GM12875 (cell line): Measurements from ENCODE around the gene TMEM135.
"Not testable (repeated sequence)": the region's sequence is repeated elsewhere in the genome, so short reads cannot be mapped to it uniquely, and the experiment has no call there.

ENCODE experiments used
- H3K4me3 ChIP-seq: one replicate; pipeline ENCODE4 v1.5.1; 2011; ENCODE audit warnings: low read depth, low read length, control low read depth
- TF ChIP-seq, protein P1 (sequence below): IDR thresholded peaks from 2 replicates; pipeline ENCODE4 v1.5.1; 2011; ENCODE audit warnings: low read depth, mild to moderate bottlenecking, control low read depth, inconsistent platforms, low read length, moderate library complexity, borderline replicate concordance; ENCODE audit not compliant: insufficient read depth

TMEM135 gene

DNA sequence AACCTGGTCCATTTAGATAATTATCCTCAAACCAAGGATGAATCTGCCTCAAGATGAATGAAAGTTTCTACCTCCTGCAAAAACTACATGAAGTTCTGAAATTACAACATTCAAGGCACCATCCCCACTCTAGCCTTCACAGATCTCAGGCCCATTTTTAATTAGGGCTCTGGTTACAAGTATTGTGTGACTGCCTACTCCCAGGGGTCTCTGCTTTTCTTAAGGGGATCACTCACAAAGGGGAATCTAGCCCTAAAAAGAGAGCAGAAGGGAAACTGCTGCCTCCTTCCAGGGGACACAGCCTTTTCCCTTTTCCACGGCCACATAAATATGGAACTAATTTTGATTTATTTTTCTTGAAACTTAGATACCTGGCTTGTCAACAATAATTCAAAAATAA is 17.4 kb upstream of the TMEM135 start:
- no peak overlapping the region for H3K4me3 ChIP-seq
- TF ChIP-seq, protein P1, sequence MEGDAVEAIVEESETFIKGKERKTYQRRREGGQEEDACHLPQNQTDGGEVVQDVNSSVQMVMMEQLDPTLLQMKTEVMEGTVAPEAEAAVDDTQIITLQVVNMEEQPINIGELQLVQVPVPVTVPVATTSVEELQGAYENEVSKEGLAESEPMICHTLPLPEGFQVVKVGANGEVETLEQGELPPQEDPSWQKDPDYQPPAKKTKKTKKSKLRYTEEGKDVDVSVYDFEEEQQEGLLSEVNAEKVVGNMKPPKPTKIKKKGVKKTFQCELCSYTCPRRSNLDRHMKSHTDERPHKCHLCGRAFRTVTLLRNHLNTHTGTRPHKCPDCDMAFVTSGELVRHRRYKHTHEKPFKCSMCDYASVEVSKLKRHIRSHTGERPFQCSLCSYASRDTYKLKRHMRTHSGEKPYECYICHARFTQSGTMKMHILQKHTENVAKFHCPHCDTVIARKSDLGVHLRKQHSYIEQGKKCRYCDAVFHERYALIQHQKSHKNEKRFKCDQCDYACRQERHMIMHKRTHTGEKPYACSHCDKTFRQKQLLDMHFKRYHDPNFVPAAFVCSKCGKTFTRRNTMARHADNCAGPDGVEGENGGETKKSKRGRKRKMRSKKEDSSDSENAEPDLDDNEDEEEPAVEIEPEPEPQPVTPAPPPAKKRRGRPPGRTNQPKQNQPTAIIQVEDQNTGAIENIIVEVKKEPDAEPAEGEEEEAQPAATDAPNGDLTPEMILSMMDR = no peak

DNA sequence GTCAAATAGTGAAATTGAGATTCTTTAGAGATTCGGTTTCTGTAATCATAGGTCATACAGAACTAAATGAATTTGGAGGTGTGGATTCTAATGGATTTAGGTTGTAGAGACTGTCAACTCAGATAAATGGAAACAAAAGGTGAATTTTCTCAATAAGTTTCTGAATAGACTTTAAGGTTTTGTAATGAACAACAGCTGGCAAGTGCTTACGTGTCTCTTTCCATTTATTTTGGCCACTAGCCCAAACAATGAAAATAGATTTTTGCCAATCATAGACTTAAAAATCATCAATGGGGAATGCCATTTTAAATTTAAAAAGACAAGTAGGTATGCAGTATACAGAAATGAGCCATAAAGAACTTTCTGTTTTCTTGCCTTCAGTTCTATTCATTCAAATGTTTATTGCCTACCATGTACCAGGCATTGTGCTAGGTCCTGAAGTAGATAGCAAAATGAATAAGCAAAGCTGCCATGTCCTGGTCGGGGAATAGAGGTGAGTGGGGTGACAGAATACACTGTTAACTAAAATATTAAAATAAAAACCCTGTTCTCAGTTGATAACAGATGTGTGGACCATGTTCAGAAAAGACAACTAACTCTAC is 16.9 kb upstream of the TMEM135 start:
- no peak overlapping the region for H3K4me3 ChIP-seq
- TF ChIP-seq, protein P1 = no peak

DNA sequence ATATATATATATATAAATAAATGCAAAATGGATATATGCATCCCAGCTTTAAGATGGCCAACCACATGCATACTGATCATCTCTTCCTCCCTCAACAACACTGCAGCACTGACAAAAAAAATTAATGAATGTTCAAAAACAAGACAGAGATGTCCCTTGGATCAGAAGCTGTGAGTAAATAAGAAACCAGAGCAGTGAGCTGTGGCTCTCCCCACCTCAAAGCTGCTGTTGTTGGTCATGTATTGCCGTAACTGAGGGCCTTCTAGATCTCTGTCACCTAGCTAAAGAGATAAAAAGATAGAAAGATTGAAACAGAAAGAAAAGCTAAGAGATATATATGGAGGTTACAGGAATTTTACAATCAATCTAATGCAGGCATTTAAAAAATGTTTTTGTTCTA is 15.5 kb upstream of the TMEM135 start:
- TF ChIP-seq, protein P1 = no peak
- H3K4me3 ChIP-seq = no peak overlapping the region

DNA sequence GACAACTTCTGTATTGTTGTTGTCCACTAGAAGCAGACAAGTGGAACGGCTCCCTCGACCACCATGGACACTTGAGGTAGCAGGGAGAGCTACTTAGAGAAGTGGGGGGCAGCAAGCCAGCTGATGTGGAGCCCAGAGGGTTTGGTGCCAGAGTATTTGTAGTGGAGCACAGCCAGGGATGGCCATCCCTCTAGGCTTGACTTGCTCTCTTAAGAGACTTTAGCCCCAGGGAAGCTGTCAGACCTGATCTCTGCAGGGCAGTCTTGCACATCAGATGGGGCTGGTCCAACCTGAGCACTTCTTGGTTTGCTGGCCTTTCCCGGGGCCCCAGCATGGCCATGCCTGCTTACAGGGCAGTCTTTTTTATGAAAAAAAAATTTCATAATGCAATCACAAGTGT is 15.0 kb upstream of the TMEM135 start:
- TF ChIP-seq, protein P1 = no peak
- no peak overlapping the region for H3K4me3 ChIP-seq

DNA sequence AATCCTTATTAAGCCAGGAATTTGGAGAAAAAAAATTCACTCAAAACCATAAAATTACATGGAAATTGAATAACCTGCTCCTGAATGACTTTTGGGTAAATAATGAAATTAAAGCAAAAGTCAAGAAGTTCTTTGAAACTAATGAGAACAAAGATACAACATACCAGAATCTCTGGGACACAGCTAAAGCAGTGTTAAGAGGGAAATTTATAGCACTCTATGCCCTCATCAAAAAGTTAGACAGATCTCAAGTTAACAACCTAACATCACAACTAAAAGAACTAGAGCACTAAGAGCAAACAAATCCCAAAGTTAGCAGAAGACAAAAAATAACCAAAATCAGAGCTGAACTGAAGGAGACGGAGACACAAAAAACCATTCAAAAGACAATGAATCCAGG is 11.3 kb upstream of the TMEM135 start:
- not testable (repeated sequence) for H3K4me3 ChIP-seq

DNA sequence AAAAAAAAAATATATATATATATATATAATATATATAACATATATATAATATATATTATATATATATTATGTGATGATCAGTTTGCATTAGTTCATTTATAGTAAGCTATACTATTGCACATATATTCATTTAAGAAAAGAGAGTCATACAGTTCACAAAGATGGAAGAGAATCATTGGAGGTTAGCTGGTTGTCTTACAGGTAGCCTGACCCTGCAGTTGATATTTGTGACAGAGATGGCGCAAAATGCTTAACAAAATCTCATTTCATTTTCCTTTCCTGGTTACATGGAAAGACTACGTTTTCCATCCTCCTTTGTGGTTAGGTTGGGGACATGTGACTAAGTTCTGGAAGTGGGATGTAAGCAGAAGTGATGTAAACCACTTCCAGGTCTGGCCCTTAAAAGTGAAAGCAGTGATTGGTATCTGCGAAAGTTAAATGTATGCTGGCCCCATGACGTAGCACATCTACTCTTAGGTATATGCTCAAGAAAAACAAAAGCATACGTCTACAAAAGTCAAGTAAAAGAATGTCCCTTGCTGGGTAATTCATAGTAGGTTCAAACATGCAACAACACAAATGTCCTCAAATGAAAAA is 7.2 kb upstream of the TMEM135 start:
- TF ChIP-seq, protein P1 = no peak
- H3K4me3 ChIP-seq = no peak overlapping the region

DNA sequence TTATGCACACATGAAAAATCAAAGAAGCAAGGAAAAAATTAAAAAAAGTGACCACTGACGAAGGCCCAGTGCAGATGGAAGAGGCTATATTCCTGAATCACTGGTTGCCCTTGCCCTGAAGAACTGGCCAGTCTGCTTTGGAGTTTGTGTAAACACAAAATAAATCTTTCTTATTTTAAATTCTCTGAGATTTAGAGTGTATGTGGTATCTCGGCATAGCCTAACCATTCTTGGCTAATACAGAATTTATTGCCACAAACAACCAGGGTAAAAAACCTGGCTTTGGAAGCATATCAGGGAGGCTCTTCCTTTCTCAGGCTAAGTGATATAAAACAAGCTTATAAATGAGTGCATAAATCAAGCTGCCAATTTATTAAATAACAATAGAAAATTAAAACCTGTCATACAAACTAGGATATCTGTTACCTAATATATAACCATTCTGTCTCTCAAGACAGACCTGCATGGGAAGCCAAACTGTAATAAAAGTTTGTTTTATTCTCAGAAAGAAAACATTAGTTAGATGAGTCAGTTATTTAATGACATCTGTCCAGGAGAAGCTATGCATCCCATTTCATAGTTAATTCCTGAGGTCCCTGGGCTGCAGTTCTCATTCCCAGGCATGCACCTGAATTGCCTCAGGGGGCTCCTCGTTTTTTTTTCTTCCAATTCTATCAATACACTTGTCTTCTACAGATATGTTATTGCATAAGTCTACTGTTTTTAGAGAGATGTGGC is 6.1 kb upstream of the TMEM135 start:
- TF ChIP-seq, protein P1 = no peak
- H3K4me3 ChIP-seq = no peak overlapping the region
